Stimulated activated CD8-positive, alpha-beta memory T cell treated with anti-CD3 and anti-CD28 coated beads, Interleukin-4, amount 100 ng/mL, for 48 hours (primary cell): ENCODE data around the gene DNM1.
"Not testable (repeated sequence)": the region's sequence is repeated elsewhere in the genome, so short reads cannot be mapped to it uniquely, and the experiment has no call there.

Experiments
- DNase-seq: peaks from one replicate; pipeline ENCODE4 v3.0.0-alpha.2; 2020

Gene DNM1

DNA sequence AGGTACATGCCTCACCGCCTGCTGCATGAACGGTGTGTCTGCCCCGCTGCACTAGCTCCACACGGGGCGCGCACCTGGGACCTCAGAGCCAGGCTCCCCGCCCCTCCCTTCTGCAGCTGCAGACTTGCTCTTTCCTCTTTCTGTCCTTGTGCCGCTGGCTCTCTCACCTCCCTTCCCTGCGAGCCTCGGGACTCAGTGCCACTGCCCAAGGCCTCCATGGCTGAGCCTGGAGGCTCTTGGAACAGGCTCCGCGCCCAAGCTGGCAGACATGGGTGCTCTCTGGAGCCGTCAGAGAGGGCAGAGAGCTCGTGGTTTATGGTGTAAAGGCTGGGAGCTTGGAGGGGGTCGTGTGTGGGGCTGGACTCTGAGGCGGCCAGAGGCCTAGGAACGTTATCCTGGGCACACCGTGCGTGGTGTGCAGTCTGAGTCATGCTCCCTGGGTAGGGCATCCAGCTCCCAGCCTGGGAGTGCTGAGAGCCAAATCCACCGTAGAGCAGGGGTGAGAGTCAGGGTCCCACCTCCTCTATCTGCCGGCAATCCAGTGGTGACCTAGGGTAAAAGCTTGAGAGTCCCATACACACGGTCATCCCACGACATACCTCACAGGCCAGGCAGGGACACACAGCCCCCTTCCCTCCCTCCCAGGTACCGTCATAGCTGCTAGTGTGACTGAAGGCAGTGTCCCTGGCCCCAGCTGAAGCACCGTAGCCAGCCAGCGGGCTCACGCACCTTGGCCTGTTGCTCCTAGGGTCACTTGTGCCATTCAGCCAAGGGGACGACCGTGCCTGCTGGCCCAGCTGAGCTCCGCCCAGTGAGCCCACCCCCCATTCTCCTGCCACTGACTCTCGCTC lies 50.2 kb downstream of the DNM1 start:
- DNase-seq = no peak

DNA sequence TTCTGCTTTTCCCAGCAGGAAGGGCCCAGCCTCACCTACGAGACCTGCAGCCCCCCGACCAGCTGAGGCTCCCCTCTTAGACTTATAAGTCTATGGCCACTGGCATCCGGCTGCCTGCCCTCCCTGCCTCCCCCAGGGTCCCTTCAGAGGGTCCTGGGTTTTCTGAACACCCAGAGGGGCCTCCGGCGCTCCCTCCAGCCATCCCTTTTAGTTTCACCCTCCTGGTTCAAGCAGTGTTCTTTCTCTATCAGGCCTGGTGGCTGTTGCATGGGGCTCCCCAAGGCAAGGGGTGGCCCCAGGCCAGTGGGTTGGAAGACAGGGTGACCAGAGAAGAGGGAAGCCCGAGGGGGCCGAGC lies 50.8 kb downstream of the DNM1 start:
- DNase-seq = no peak

DNA sequence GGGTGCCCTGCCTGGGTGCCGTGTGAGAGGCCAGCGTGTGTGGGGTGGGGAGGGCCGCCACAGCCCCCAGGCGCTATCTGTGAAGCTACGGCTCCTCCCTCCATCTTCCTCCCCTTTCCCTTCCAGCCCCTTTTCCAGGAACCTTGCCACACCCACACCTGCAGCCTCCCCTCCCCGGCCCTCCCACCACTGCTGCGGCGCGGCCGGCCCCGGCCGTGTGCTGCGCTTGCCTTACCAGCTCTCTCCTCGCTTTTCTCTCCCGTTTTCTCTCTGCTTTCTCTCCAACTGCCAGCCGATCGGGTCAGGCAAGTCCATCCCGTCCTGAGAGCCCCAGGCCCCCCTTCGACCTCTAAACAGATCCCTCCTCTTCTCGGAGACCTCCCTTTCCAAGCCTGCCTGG lies 51.2 kb downstream of the DNM1 start:
- no peak for DNase-seq

DNA sequence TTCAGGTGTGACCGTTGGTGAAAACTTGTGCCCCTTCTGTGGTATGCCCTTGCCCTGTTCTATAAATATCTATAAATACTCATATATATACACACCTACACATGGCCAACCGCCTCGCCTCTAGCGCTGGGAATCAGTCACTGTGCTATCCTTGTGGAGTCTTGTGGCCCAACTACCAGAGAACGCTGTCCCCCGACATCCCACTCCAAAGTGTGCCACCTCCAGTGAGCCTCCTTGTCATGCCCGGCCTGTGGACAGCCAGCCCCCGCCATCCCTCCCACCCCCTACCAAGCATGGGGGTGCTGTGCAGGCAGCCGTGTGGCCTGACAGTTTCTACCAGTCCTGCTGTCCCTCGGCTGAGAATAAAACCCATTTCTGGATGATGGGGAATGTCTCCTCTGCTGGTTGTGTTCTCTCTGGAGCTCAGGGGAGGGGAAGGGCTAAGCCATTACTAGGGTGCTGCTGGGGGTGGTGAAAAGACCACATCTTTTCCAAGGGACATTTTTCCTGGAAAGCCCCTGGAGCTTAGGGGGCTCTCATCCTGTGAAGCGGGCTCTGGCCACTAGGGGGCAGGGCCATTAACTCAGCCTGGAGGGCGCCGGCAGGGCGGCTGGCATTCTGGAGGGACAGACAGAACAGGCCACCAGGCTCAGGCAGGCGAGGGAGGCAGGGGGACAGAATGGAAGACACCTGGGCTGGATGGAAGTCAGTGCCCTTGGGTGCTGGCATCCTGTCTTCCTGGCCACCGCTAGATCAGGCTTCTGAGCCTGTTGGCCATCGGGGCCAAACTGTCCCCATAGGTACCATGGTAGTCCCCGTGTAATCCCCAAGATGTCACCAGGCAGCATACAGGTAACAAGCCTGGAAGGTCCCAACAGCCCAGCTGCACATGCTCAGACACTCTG lies 51.9 kb downstream of the DNM1 start:
- DNase-seq = peak; percentile 82

DNA sequence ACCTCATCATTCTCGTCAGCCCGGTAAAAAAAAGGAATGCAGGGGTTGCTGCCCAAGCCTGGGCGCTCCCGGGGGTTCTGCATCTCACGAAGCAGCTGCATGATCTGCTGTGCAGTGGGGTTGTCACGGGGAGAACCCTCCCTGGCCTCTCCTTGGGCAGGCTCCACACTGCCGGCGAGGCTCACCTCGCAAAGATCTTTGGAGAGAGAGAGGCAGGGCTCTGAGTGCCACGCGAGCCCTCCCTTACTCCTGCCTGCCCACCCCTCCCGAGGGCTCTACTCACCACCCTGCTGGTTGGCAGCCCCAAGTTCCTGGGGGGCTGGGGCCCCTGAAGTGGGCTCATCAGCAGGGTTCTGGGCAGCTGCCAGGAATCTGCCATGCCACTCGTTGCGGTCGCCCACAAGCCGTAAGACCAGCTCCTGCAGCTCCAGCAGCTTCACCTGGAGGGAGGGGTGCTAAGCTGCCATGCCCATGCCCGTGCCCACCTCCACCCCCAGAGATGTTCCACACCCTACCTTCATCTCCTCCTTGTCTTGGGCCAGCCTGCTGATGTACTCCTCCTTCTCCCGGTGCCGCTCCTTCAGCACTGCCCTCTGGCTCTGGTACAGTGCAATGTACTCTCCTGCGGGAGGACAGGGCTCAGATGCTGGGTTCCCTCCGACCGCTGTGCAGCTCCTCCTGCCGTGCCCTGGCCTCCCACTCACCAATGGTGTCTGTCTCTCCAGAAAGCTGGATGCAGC lies 54.1 kb downstream of the DNM1 start:
- no peak for DNase-seq

DNA sequence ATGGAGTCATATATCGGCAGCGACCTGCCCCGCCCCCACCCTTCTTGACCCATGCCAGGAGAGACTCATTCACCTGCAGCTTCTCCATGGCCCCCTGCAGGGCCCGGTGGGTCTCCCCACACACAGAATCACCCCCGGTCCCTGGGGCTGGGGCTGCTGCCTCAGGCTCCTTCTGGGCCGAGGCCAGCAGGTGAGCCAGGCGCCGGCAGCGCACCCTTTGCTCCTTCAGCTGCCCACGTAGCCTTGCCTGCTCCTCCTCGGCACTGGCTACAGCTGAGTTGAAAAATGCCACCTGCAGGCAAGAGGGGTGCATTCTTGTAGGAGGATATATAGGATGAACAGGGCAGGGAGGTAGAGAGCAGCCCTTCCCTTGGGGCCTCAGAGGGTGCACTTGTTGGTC lies 54.7 kb downstream of the DNM1 start:
- no peak for DNase-seq

DNA sequence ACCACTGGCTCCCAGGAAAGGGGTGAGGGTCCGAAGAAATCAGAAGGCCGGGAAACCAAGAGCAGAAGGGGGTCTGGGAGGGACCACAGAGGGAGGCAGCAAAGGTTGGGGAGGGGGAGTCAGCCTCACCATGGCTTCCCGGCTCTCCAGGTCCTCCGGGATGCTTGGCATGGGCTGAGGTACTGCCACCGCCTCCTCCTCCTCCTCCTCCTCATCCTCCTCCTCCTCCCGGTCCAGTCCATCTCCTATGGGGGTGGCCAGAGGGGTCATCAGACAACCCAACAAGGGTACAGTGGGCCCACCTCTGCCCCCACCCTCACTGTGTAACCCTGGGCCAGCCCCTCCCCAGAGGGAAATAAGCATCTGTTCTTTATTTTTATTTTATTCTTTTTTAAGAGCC lies 55.1 kb downstream of the DNM1 start:
- no peak for DNase-seq

DNA sequence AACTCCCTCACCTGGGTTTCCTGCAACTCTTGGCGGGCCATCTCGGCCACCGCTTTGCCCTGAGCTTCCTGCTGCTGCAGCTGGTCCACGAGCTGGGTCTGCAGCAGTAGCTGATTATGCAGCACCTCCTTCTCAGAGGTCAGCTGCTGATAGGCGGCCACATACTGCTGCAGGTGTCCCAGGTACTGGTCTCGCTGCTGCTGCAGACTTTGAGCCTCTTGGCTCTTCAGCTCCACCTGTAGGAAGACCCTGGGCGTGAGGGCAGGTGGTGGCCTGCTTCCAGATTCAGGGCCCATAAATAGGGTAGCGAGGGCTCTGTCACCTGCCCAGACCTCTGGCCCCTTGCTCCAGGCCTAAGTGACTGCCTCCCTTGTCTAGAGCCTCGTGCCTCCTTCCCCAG lies 56.0 kb downstream of the DNM1 start:
- no peak for DNase-seq

DNA sequence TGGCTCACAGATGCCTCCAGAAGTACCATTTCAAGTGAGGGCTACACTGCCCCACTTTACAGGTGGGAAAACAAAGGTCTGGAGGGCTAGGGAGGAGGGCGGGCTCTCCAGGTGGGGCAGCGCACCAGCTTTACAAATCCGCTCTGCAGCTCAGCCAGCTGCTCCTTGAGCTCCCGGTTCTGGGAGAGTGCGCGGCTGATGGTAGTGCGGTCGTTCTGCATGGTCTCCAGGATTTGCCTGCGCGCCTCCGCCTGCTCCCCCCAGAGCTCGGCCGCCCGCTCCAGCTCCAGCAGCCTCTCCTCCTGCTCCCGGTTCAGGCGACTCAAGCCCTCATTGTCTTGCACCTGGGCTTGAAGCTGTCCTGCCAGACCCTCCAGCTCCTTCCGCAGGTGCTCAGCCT lies 57.2 kb downstream of the DNM1 start:
- DNase-seq = no peak

DNA sequence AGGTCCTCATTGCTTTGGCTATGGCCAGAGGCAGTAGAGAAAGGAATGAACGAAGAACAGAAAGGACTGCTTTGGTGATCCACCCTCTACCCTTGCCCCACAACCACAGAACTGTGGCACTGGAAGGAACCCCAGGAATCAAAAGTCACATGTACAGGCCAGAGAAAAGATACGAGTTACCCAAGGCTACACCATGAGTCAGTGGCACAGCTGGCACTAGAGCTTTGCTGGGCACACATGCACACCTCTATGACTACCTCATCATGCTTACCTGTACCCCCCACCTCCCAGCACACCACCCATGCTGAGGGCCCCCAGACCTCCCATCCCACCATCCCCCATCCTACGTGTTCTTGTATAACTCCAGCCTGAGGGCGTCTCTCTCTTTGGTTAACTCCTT lies 59.5 kb downstream of the DNM1 start:
- no peak for DNase-seq

DNA sequence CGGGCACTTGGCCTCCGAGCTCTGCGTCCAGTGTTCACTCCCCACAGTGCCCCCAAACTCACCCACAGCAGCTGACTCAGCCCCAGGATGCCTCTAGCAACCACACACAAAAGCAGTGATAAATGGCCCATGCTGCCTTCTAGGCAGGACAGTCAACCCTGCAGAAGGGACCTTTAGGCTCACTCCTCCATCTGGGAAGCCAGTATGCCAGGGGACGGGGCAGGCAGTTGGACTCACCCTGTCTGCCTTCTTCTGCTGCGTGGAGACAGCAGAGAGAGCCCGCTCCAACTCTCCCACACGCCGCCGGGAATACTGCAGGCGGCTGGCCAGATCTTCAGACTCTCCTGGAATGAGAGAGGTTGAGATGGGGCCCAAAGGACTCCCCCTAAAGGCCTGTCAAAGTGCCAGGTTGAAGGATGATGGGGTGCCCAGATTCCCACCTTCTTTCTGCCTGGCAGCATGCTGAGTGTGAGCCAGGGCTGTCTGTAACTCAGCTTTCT lies 62.2 kb downstream of the DNM1 start:
- DNase-seq = no peak

DNA sequence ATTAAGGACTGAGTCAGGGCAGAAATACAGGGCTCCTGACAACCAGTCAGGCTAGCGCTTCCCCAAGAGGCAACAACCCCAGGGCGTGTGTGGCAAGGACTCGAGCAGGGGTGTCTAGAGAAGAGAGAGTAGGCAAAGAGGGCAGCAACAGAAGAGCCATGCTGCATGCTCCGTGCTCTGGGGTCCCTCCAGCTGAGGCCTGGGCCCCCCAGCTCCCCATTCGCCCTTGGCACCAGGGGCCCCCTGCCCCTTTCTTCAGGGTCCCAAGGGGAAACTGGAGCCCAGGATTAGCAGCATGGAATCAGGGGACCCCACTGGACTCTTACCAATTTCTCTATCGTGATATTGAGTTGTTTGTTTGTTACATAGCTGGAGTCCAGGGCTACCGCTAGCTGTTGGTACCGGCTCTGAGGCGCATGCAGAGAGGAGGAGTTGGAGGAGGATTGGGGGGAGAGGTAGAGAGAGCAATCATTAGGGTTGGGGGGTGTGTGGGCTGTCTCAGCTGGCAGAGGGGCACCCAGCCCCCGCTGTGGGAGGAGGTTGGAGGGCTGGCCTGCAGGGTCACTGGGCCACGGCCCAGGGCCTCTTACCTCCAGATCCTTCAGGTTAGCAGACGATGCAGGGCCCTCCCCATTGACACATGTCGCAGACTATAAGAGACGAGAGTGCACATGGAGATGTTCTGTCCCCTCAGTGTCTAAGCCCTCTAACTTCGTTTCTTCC lies 63.9 kb downstream of the DNM1 start:
- no peak for DNase-seq

DNA sequence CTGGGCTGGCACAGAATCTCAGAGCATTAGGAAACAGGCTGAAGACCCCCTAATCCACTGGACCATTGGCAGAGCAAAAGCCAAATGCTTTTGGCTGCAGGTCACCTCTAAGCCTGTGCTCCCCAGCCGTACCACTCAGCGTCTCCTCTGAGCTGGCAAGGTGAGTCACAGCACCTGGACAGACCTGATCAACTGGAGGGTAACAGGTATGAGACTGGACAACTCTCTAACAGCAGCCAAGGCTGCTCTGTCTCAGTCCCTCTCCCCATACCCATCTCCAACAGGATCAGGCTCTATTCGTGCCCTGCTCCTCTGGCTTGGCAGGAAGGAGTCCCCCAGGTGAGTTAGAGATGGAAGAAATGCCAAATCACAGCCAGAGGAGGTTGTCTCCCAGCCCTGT lies 67.9 kb downstream of the DNM1 start:
- DNase-seq = no peak

DNA sequence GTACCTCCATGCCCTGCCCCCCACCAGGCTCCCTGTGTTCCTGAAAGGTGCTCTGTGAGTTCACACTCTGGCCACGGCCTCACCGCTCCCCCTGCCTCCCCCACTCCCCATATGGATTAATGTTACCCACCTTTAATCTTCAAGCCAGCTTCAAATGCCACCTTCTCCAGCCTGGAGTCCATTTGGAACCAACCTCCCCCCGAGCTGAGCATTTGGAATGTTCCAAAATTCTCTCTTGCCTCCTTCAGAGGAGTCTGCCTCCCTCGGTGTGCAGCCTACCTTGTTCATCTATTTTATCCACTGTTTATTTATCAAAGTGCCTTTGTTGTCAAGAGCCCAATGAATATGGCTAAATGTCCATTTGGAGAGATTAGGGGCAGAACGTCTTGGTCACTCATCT lies 68.3 kb downstream of the DNM1 start:
- DNase-seq = no peak

DNA sequence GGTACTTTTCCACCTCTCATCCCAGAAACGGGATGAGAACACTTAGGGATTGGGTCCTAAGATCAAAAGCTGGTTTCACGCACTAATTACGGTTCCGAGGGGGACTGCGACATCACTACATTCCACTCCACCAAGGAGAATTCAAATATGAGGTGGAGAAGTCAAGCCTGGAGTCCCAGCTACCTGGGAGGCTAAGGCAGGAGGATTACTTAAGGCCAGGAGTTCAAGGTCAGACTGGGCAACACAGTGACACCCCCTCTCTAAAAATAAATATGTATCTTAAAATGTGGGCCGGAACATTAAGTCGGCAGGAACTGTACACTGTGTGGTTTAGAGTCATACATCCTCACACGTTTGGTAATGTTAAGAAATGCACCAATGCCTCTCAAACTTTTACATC lies 71.1 kb downstream of the DNM1 start:
- no peak for DNase-seq

DNA sequence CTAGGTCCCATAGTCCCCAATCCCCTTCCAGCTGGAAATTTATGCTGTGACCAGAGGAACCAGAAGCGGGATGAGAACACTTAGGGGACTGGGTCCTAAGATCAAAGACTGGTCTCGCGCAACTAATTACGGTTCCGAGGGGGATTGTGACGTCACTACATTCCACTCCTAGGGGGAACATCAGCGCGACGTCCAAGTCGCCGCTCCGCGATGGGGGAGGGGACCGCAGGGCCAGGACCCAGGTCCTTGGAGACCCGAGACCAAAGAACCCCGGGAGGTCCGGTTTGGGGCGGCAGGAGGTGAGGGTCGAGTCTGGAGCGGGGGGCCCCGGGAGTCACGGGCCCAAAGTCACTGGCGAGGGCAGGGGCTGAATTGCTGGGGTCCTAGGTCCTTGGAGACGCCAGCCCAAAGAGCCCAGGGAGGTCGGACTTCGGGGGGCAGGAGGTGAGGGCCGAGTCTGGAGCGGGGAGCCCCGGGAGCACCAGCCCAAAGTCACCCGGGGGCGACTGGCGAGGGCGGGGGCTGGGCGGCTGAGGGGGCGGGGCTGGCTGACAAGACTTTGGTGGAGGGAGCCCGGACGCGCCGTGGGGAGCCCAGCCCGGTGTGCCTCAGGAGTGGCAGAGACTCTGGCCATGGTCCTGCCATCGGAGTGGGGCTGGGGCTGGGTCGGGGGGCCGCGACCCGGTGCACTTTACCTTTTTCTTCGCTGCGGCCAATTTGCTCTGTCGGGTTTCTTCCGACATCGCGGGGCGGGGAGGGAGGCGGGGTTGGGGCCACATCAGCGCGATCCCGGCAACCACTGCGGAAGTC lies 72.2 kb downstream of the DNM1 start, which contains the start of gene GOLGA2:
TSS of gene GOLGA2 (minus strand) at position 810 of the 810 bp plus-strand sequence. CDS start at position 779, 31 bp downstream.
- peak; percentile 37 for DNase-seq

DNA sequence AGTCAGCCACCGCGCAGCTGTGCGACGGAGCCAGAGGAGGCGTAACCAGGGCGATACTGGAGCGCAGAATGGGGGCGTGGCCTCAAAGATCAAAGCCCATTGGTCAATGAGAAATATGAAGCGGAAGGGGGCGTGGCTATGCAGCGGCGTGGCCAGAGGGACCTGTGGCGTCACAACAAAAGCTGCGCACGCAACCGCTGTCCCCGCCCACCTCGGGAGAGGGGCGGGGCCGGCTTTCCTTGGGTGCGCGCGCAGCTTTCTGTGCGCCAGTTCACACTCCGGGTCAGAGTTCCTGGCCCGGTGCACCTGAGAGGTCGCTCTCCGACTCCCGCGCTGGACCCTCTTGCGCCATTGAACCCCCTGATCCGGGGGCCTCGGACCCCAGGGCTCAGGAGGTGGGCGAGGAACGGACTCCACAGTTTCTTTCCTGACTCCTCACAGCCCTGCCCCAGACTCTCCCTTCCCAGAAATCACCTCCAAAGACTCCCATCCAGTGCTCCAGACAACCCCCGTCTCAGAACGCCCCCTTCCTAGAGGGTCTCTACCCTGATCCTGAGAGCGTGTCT lies 72.9 kb downstream of the DNM1 start, which contains the start of gene SWI5:
TSS of gene SWI5 (plus strand) at position 269 of the 566 bp plus-strand sequence.
- peak; percentile 100 for DNase-seq

DNA sequence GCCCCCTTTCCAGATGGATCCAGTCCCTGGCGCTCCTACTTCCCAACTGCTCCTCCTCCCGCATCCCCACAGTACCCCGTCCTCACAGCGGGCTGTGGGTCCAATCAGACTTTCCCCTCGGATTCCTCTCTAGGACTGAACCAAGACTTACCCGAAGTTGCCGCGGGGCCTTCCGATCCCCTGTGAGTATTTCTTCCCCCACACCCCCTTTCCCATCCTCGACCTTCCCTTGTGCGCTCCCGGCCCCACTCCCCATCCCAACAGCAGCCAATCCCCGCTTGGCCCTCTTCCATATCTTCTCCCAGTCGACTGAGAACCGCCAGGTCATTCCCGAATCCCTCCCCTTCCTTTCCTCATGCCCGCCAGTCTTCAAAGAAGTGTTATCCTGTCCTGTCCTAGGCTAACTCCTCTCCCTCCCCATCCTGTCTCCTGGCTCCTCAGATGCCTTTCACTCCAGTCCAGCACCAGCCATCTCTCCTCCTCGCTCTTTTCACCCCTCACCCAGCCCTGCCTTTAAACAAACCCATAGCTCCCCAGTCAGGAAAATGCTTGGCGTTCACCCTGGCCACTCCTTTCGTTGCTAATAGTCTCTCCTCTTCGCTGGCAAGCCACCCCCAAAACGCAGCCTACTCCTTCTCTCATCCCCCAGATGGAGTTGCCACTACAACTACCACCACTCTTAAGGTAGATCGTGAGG lies 73.5 kb downstream of the DNM1 start:
- no peak for DNase-seq

DNA sequence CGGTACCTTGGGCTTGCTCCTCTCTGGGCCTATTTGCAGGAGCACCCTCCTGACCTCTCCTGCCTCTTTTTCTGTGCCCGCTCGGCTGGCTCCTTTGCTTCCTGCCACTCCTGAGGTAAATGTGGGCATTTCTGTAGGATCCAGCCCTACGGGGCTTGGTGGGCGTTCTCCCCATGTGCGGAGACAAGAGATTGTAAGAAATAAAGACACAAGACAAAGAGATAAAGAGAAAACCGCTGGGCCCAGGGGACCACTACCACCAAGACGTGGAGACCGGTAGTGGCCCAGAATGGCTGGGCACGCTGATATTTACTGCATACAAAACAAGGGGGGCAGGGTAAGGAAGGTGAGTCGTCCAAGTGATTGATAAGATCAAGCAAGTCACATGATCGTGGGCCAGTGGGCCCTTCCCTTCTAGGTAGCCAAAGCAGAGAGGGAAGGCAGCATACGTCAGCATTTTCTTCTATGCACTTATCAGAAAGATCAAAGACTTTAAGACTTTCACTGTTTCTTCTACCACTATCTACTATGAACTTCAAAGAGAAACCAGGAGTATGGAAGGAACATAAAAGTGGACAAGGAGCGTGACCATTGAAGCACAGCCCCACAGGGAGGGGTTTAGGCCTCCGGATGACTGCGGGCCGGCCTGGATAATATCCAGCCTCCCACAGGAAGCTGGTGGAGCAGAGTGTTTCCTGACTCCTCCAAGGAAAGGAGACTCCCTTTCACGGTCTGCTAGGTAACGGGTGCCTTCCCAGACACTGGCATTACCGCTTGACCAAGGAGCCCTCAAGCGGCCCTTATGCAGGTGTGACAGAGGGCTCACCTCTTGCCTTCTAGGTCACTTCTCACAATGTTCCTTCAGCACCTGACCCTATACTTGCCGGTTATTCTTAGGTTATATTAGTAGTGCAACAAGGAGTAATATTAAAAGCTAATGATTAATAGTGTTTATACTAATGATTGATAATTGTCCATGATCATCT lies 76.2 kb downstream of the DNM1 start:
- DNase-seq = not testable (repeated sequence)
